KMS-11 (cell line): ENCODE measurements around the gene THAP4.

Source experiments
- H2AFZ ChIP-seq: fragments of 200-600 bp; sonication (generic); 2 replicates; pipeline ENCODE4 v1.6.1; 2016; ENCODE audit warnings: antibody characterized with exemption, mixed run types, low read depth
- H3K27ac ChIP-seq: fragments of 200-600 bp; sonication (generic); 2 replicates; pipeline ENCODE4 v1.6.1; 2016; ENCODE audit warnings: mild to moderate bottlenecking, mixed run types
- H3K27me3 ChIP-seq: fragments of 200-600 bp; sonication (generic); 2 replicates; pipeline ENCODE4 v1.6.1; 2017; ENCODE audit warnings: mild to moderate bottlenecking, low read depth, mixed run types, moderate library complexity; ENCODE audit not compliant: insufficient read depth
- H3K36me3 ChIP-seq: fragments of 200-600 bp; sonication (generic); 2 replicates; pipeline ENCODE4 v1.6.1; 2017; ENCODE audit warnings: mild to moderate bottlenecking, mixed run types; ENCODE audit not compliant: insufficient read depth
- H3K4me1 ChIP-seq: fragments of 200-600 bp; sonication (generic); 2 replicates; pipeline ENCODE4 v1.6.1; 2016; ENCODE audit warnings: mild to moderate bottlenecking, low read depth, mixed run types; ENCODE audit not compliant: poor library complexity, severe bottlenecking
- H3K4me2 ChIP-seq: fragments of 200-600 bp; sonication (generic); 2 replicates; pipeline ENCODE4 v1.7.0; 2016; ENCODE audit warnings: mild to moderate bottlenecking, mixed run types
- H3K4me3 ChIP-seq: fragments of 200-600 bp; sonication (generic); IDR thresholded peaks from 2 replicates; pipeline ENCODE4 v1.6.1; 2017; ENCODE audit warnings: low read depth, low read length, mixed read lengths; ENCODE audit not compliant: insufficient read depth
- H3K79me2 ChIP-seq: fragments of 200-600 bp; sonication (generic); 2 replicates; pipeline ENCODE4 v1.6.1; 2016; ENCODE audit warnings: low read depth, mixed run types; ENCODE audit not compliant: insufficient read depth
- H3K9ac ChIP-seq: fragments of 200-600 bp; sonication (generic); 2 replicates; pipeline ENCODE4 v1.6.1; 2016; ENCODE audit warnings: mild to moderate bottlenecking, mixed run types
- H4K20me1 ChIP-seq: fragments of 200-600 bp; sonication (generic); 2 replicates; pipeline ENCODE4 v1.6.1; 2016; ENCODE audit warnings: mild to moderate bottlenecking, mixed run types; ENCODE audit not compliant: insufficient read depth
- CTCF ChIP-seq: fragments of 200-600 bp; sonication (generic); conservative IDR thresholded peaks from 2 replicates; pipeline ENCODE4 v1.6.1; 2017; ENCODE audit warnings: low read depth, mild to moderate bottlenecking, antibody characterized with exemption, low read length, moderate library complexity, mixed read lengths

Gene THAP4

GRCh38 chr2:241551998-241552737 lies 84.8 kb downstream of the THAP4 start:
- TF ChIP-seq CTCF = no peak
- H3K4me1 ChIP-seq = no peaks in the 10 kb centered on the region
- H3K27me3 ChIP-seq = no peaks in the 10 kb centered on the region; the same call in 1 of the 2 replicates
- H3K79me2 ChIP-seq = no peaks in the 10 kb centered on the region
- H3K4me3 ChIP-seq = no peak overlapping the region
- no peak overlapping the region for H2AFZ ChIP-seq
- no peak overlapping the region for H3K9ac ChIP-seq
- H3K27ac ChIP-seq = no peak overlapping the region
- no peaks in the 10 kb centered on the region for H3K36me3 ChIP-seq
- H4K20me1 ChIP-seq = no peaks in the 10 kb centered on the region
- H3K4me2 ChIP-seq = no peak overlapping the region

DNA sequence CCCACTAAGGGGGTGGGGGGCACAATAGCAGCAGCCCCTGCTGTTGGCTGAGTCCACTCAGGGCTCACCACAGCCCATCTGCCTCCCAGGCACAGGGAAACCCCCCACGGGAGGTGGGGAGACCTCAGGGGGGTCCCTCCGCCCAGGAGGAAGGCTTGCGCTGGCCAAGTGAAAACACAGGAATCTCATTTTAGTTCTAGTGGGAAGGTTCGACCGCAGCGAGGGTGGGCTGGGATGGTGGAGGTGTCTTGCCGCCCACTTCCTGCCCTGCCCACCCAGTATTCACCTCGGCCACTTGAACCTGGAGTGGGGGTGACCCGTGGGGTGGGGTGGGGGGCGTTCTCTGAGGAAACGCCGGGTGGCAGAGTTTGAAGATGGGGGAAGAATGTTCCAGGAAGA lies 85.4 kb downstream of the THAP4 start:
- no peaks in the 10 kb centered on the region for H3K36me3 ChIP-seq
- no peak overlapping the region for H3K4me3 ChIP-seq
- no peaks in the 10 kb centered on the region for H4K20me1 ChIP-seq
- H2AFZ ChIP-seq = no peak overlapping the region
- no peaks in the 10 kb centered on the region; the same call in 1 of the 2 replicates for H3K27me3 ChIP-seq
- H3K79me2 ChIP-seq = no peaks in the 10 kb centered on the region
- no peaks in the 10 kb centered on the region for H3K4me1 ChIP-seq
- H3K27ac ChIP-seq = no peak overlapping the region
- no peak overlapping the region for H3K9ac ChIP-seq
- no peak for TF ChIP-seq CTCF
- no peak overlapping the region for H3K4me2 ChIP-seq

DNA sequence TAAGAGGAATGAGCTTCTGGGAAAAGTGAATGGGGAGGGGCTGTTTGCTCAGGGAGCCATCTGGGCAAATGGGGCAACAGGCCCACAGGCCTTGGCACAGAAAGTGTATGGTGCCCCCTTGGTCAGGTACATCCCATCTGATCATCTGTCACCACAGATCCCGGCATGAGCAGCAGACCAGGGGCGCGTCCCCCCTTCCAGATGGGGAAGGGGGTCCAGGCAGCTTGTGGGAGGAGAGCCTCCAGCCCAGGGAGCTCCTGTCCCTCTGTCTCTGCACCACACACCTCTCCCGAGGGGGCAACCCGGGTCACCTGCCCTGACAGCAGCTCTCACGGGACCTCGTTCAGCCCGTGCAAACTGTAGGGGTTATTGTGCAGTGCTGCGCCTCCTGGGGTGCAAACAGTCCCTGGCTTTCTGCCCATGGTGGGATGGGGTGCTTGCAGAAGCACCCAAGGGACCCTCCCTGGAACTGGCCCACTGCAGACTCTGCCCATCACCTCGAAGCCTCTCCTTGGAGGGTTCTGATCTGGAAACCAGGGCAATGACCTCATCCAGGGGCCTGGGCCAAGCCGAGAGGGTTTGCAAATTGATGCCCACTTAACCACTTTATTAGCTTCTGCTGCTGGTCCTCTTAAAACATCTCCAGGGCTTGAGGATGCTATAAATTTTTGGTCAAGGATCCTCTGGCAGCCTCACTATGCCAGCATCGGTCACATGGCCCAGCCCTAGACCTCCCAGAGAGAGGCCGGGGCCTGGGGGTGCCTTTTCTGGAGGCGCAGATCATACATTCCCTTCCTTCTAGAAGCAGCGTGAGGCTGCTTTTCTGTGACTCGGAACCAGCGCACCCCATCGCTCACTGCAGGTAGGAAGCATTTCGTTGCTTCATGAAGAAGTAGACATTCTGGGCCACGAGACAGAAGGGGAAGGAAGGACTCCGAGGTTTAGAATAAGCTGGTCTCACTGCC lies 86.1 kb downstream of the THAP4 start:
- H3K4me3 ChIP-seq = no peak overlapping the region
- TF ChIP-seq CTCF = no peak
- H3K79me2 ChIP-seq = no peaks in the 10 kb centered on the region
- H3K4me1 ChIP-seq = no peaks in the 10 kb centered on the region
- no peak overlapping the region for H3K9ac ChIP-seq
- no peak overlapping the region for H3K27ac ChIP-seq
- H3K36me3 ChIP-seq = no peaks in the 10 kb centered on the region
- no peak overlapping the region for H3K4me2 ChIP-seq
- no peaks in the 10 kb centered on the region; the same call in 1 of the 2 replicates for H3K27me3 ChIP-seq
- no peaks in the 10 kb centered on the region for H4K20me1 ChIP-seq
- no peak overlapping the region for H2AFZ ChIP-seq

DNA sequence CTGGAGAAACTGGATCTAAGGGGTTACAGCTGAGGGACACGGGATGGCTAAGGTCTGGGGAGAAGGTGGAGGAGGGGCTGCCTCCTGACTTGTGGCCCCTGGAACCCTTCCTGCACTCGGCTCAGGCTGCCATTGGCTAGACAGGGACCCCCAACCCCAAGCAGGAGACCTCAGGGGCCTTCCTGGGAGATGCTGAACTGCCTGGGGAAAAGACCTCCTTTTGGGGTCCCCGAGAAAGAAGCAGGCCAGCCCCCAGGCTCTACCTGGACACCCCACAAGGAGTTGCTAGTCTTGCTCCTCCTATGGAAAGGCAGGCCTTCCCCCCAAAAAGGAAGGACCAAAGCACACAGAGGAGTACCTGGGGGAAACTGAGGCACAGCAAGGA lies 88.5 kb downstream of the THAP4 start:
- H3K4me1 ChIP-seq = peaks cover 9% of the 10 kb centered on the region
- H3K4me2 ChIP-seq = no peak overlapping the region

More for the DNA sequence above, 88.5 kb downstream of the THAP4 start:
- no peaks in the 10 kb centered on the region for H4K20me1 ChIP-seq
- no peaks in the 10 kb centered on the region; the same call in 1 of the 2 replicates for H3K27me3 ChIP-seq
- no peak overlapping the region for H3K9ac ChIP-seq
- H3K27ac ChIP-seq = no peak overlapping the region
- no peak for TF ChIP-seq CTCF
- no peaks in the 10 kb centered on the region for H3K36me3 ChIP-seq
- no peaks in the 10 kb centered on the region for H3K79me2 ChIP-seq
- no peak overlapping the region for H2AFZ ChIP-seq
- no peak overlapping the region for H3K4me3 ChIP-seq
